Jurkat, Clone E6-1 (cell line): ENCODE results near the gene PTPRN2.

Experiments used
- DNase-seq: peaks from one replicate; pipeline ENCODE4 v3.0.0-alpha.2; 2011; ENCODE audit warnings: low read depth, low spot score
- H3K4me3 ChIP-seq: 2 replicates; pipeline ENCODE4 v1.5.1; 2011; ENCODE audit warnings: mild to moderate bottlenecking, low read length, control low read depth, moderate library complexity

The PTPRN2 gene

DNA sequence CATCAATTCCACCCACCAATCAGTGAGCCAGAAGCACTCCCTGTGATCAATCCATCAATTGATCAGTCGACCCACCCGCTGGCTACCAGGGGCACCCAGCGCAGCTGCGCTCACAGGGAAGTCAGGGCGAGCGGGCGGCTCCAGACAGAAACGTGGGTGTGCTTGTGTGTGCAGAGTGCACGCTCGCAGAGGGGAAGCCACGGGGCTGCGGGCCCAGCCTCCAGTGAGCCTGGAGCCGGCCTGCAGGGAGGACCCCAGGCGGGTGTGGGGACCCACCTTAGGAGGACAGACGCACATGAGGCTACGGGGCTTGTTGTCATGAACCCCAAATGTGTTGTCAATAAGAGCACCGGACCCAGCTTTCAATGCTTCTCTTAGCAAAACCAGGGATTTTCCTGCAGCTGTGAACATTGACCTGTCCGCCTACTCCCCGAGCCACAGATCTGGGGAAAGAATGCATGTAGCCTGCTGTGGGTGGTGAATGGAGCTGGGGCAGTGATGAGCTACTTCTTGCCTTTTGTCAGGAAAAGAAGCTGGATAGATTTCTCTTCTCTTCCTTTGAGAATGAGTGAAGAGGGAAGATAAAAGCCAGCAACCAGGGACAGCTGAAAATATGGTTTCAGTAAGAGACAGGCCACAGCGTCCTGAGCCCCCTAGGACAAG, 753.0 kb downstream of the PTPRN2 start:
- DNase-seq: no peak
- H3K4me3 ChIP-seq: no peak overlapping the region

DNA sequence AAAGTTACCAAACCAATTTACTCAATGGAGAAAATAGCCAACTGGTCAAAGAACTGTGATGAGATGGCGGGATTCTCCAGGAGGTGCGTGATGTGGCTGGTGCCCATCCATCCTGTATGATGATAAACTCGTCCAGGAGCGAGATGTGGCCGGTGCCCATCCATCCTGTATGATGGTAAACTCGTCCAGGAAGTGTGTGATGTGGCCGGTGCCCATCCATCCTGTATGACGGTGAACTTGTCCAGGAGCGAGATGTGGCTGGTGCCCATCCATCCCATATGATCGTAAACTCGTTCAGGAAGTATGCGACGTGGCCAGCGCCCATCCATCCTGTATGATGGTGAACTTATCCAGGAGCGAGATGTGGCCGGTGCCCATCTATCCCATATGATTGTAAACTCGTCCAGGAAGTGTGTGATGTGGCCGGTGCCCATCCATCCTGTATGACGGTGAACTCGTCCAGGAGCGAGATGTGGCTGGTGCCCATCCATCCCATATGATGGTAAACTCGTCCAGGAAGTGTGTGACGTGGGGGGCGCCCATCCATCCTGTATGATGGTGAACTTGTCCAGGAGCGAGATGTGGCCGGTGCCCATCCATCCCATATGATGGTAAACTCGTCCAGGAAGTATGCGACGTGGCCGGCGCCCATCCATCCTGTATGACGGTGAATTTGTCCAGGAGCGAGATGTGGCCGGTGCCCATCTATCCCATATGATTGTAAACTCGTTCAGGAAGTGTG, 754.6 kb downstream of the PTPRN2 start:
- DNase-seq: no peak
- H3K4me3 ChIP-seq: no peak overlapping the region

DNA sequence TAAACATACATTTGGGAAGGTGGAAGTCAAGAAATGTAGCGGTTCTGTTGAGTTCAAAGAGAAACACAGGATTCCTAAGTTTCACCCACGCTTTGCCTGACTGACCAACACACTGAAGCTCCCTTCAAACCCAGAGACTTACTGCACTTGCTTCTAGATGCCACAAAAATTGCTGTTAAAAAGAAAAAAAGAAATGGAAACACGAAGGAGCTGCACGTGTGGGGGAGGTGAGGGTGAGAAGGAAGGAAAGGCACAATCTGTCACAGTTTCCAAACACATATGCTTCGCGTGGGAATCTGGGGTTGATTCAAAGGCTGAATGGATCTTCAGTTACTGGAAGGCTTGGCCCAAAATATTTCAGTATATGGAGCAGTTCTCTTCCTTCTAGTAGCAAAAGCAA, 755.2 kb downstream of the PTPRN2 start:
- DNase-seq: no peak

DNA sequence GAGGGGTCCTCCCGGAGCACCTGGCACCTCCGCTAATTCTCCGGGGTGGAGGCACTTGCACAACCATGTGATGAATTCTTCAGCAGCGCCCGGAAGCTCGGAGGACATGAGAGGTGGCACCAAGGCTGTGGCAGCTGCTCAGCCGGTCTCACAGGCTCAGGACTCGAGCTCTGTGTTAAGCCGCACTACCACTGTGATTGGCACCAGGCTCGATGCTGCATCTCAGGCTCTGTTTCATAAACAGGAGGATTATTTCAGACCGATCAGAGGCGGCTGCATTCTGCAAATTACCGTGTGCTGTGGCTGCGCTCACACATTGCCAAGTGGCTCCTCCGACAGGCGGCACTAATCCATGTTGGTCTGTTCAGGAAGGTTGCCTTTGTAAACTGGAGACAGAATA, 755.6 kb downstream of the PTPRN2 start:
- DNase-seq: no peak
- no peak overlapping the region for H3K4me3 ChIP-seq

More for the DNA sequence above, 755.2 kb downstream of the PTPRN2 start:
- H3K4me3 ChIP-seq: no peak overlapping the region

- H3K4me3 ChIP-seq: no peak overlapping the region
- no peak for DNase-seq
These were observed 756.3 kb downstream of the PTPRN2 start for GRCh38 chr7:157831143-157831905.

- H3K4me3 ChIP-seq: no peak overlapping the region
- DNase-seq: no peak
These were observed 757.3 kb downstream of the PTPRN2 start for GRCh38 chr7:157830331-157830730.

DNA sequence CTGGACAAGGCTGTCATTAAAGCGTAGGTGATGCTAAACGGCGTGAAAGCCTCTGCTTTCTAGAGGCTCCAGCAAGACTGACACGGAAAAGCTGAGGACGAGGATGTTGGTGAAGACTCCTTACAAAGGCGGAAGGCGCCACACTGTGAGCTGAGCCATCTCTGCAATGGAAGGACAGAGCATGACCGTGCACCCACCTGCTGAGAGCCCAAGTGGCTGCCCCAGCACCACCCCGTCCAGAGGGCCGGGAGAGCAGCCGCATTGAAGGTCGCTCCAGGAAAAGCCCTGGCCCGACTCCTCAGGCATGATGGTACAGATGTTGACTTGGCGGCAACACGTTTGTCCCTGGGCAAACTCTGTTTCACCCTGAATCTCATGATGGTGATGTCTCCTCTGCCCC, 758.1 kb downstream of the PTPRN2 start:
- no peak for DNase-seq
- H3K4me3 ChIP-seq: no peak overlapping the region

GRCh38 chr7:157828881-157829280, 758.7 kb downstream of the PTPRN2 start:
- H3K4me3 ChIP-seq: no peak overlapping the region
- no peak for DNase-seq

DNA sequence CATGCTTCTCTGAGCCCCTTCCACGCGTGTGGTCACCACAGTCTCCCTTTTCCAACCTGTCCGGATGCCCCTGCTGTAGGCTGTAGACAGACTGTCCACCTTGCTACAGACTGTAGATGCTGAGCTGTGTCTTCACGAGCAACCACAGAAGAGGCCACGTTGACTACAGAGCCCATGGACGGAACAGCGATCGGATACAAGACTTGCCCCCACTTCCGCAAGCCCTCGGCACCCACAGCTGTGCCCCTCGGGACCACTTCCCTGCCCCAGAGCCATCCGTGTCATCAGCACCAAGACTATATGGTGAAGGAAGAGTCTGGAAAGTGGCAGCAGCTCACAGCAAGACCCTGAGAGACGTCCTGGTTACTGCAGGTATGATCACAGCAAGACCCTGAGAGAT, 759.4 kb downstream of the PTPRN2 start:
- no peak overlapping the region for H3K4me3 ChIP-seq
- no peak for DNase-seq

GRCh38 chr7:157827863-157828160, 759.8 kb downstream of the PTPRN2 start:
- no peak for DNase-seq
- no peak overlapping the region for H3K4me3 ChIP-seq

DNA sequence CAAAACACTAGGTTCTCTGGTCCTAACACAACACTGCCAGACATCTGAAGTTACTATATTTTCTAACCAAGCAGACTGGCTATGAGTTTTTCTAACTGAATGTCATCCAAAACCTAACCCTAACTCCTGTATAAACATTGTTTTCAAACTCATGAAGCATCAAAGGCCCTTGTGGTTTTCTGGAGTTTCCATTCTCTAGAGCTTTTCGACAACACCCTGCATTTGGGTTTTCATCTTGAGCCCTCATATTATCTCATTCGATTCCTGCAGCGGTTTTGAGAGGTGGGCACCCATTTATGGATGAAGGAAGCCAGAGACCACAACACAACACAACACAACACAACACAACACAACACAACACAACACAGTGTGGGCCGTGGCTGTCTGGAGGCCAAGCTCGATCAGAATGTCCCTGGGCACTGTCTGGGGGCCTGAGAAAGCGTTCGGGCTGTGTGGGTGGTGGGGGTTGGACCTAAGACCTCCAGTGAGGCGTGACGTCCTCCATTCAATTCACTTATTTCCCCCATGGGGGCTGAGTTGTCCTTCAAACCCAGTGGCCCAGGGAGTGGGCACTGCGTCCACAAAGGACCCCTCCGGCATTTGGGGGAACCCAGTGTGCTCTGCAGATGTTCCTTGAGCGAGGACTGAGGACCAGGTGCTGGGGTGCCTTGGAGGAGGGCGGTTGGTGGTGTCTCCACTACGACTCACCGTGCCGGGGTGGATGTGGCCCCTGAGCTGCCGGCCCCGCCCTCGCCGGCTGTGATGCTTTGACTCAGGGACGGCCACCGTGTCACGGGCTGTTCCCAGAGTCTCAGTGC, 760.4 kb downstream of the PTPRN2 start:
- DNase-seq: peak; percentile 43
- no peak overlapping the region for H3K4me3 ChIP-seq

- DNase-seq: no peak
- H3K4me3 ChIP-seq: no peak overlapping the region
These were observed 761.1 kb downstream of the PTPRN2 start for GRCh38 chr7:157826566-157826965.

GRCh38 chr7:157825325-157825724, 762.3 kb downstream of the PTPRN2 start:
- DNase-seq: no peak
- no peak overlapping the region for H3K4me3 ChIP-seq

DNA sequence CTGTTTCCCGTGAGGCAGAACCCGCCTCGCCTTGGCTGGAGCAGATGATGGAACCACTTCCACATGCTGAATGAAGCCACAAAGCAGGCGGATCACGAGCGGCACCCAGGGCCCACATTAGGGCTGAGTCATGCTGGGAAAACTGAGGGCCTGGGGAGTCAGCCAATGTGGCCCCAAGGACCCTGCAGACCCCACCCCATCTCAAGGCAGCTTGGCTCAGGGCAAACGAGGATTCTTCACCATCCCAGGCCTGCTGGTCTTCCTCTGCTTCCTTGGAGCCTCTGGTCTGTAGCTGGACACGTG, 762.9 kb downstream of the PTPRN2 start:
- H3K4me3 ChIP-seq: no peak overlapping the region
- no peak for DNase-seq

DNA sequence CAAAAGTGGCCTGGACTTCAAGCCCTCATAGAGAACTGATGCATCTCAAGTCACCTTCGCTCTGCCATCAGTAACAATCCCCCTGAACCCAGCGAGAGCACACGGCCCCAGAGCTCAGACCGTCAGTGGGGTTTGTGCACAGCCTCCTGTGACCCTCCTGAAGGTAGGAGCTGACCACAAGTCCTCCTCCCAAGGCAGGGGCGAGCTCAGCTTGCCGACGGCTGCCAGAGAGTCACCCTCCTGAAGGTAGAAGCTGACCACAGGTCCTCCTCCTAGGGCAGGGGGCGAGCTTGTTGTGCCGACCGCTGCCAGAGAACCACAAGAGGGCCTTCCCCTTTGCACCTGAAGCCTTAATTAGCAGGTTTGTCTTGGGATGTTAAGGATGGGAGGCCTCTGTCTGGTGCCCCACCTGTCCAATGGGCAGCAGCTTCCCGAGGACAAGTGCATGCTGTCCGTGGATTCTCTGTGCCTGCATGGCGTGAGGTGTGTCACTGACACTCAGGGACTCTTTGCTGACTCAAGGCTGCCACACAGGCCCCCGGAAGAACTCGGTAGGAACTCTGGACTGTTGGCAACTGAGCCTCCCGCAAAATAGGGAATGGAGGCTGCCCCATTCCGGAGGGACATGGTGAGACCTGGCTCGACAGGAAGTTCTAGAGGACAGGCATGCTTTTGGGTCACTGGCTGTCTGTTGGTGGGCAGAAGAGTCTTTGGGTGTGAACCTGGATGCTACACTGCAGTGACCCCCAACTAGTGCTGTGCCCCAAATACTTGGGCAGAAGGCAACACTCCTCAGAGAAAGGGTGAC, 763.4 kb downstream of the PTPRN2 start:
- no peak for DNase-seq
- no peak overlapping the region for H3K4me3 ChIP-seq

GRCh38 chr7:157822688-157823031, 765.0 kb downstream of the PTPRN2 start:
- no peak for DNase-seq
- H3K4me3 ChIP-seq: no peak overlapping the region

- no peak for DNase-seq
- no peak overlapping the region for H3K4me3 ChIP-seq
These were observed 765.5 kb downstream of the PTPRN2 start for GRCh38 chr7:157821959-157822687.

GRCh38 chr7:157820796-157821195, 766.8 kb downstream of the PTPRN2 start:
- DNase-seq: no peak
- H3K4me3 ChIP-seq: no peak overlapping the region

DNA sequence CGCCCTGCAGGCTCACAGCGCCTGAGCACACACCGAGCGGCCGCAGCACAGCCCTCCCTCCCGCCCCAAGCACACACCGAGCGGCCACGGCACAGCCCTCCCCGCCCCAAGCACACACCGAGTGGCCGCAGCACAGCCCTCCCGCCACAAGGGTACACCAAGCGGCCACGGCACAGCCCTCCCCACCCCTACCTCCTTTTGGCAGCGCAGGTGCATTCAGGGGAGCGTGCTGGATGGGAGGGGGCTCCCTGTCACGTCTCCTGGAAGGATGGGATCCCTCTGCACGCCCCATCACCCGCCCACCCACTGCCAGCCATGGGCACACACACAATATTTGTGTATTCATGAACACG, 768.2 kb downstream of the PTPRN2 start:
- no peak for DNase-seq

More for the DNA sequence above, 768.2 kb downstream of the PTPRN2 start:
- H3K4me3 ChIP-seq: no peak overlapping the region
